Smooth muscle cell of trachea (primary cell): Measurements from ENCODE around the gene SACM1L. TPM values are rescaled to one million over a fixed set of nuclear protein-coding genes. Genes with fewer than 3 reads are reported as not detected.

Experiments
- total RNA-seq: library from RNA; depleted of rRNA; stranded (reverse); fragments of >200 nt; gene quantifications from 2 replicates; pipeline ENCODE4 v1.2.1, GENCODE V29; 2014

Gene SACM1L
- 33.9 and 42.6 TPM in 2 replicates for total RNA-seq

GRCh38 chr3:45688882-45689786 is at the start of gene SACM1L:
Gene SACM1L, plus strand, starts transcription at chr3:45689396. Its CDS starts 70 bp downstream, at chr3:45689466.

Other genes with a start within 250 kb of the SACM1L start
- 30.0 and 35.1 TPM in 2 replicates for gene LIMD1, start 94.6 kb upstream of the SACM1L start, total RNA-seq
- gene SLC6A20, start 107.1 kb downstream of the SACM1L start, total RNA-seq, result under 0.01 TPM in 1 of 2 replicates, not detected in the other
- 17.5 and 22.5 TPM in 2 replicates for gene LZTFL1, start 152.7 kb downstream of the SACM1L start, total RNA-seq
- gene CCR9, start 197.1 kb downstream of the SACM1L start, total RNA-seq, result not detected in 2 replicates